Activated T-cell treated with anti-CD3 and anti-CD28 coated beads, Interleukin-2, amount 50 U/mL, for 4 hours (primary cell): Measurements from ENCODE around the gene SLC10A2. TPM values are rescaled to one million over a fixed set of nuclear protein-coding genes. Genes with fewer than 3 reads are reported as not detected.
"Not testable (repeated sequence)": the region's sequence is repeated elsewhere in the genome, so short reads cannot be mapped to it uniquely, and the experiment has no call there.

Experiments
- ATAC-seq, 2 donors: fragments of 200-7000 bp; cut with Tn5 transposase; one replicate each; pipeline ENCODE4 v1.10.0; 2021
- DNase-seq: peaks from one replicate; pipeline ENCODE4 v3.0.0-alpha.2; 2020
- H3K27me3 Mint-ChIP-seq: one replicate; pipeline ENCODE4 v1.8.0; 2021; ENCODE audit warnings: low read depth, mixed read lengths
- H3K36me3 Mint-ChIP-seq: one replicate; pipeline ENCODE4 v1.8.0; 2022; ENCODE audit warnings: mixed read lengths; ENCODE audit not compliant: insufficient read depth
- H3K4me1 Mint-ChIP-seq: one replicate; pipeline ENCODE4 v1.8.0; 2021; ENCODE audit warnings: low read depth, mixed read lengths
- H3K4me3 Mint-ChIP-seq: one replicate; pipeline ENCODE4 v1.8.0; 2021; ENCODE audit warnings: mild to moderate bottlenecking, moderate library complexity, mixed read lengths
- H3K9me3 Mint-ChIP-seq: one replicate; pipeline ENCODE4 v1.8.0; 2021; ENCODE audit warnings: mixed read lengths
- total RNA-seq, 3 donors: library from RNA; stranded (reverse); gene quantifications; one replicate each; pipeline ENCODE4 v1.2.1, GENCODE V29; 2021

The SLC10A2 gene
- total RNA-seq, result not detected

GRCh38 chr13:103066079-103066780 is at the start of gene SLC10A2:
SLC10A2 (minus strand) TSS chr13:103066417; CDS start chr13:103066249, 168 bp downstream.
- ATAC-seq (no peak), DNase-seq (no peak)
- H3K27me3 Mint-ChIP-seq, result no peaks in the 10 kb centered on the region
- no peaks in the 10 kb centered on the region for H3K4me1 Mint-ChIP-seq
- no peak within 1 kb of the TSS for H3K4me3 Mint-ChIP-seq
- no peaks in the 10 kb centered on the region for H3K9me3 Mint-ChIP-seq
- no peaks in the 10 kb centered on the region for H3K36me3 Mint-ChIP-seq

- H3K36me3 Mint-ChIP-seq, result no peaks in the 10 kb centered on the region
- peaks cover 2% of the 10 kb centered on the region for H3K9me3 Mint-ChIP-seq
- H3K4me1 Mint-ChIP-seq, result no peaks in the 10 kb centered on the region
- H3K27me3 Mint-ChIP-seq, result no peaks in the 10 kb centered on the region
- no peak overlapping the region for H3K4me3 Mint-ChIP-seq
- DNase-seq (no peak), ATAC-seq (no peak)
These were observed 41.4 kb upstream of the SLC10A2 start for GRCh38 chr13:103107580-103107979.

- H3K27me3 Mint-ChIP-seq, result no peaks in the 10 kb centered on the region
- no peak overlapping the region for H3K4me3 Mint-ChIP-seq
These were observed 38.1 kb upstream of the SLC10A2 start for GRCh38 chr13:103104340-103104739.

GRCh38 chr13:103103456-103103855 is 37.2 kb upstream of the SLC10A2 start:
- not testable (repeated sequence) for H3K36me3 Mint-ChIP-seq, H3K4me3 Mint-ChIP-seq, ATAC-seq, H3K4me1 Mint-ChIP-seq, H3K27me3 Mint-ChIP-seq, DNase-seq, H3K9me3 Mint-ChIP-seq

More at GRCh38 chr13:103104340-103104739, 38.1 kb upstream of the SLC10A2 start:
- DNase-seq (no peak), ATAC-seq (no peak)
- Mint-ChIP-seq H3K9me3 (no peaks in the 10 kb centered on the region), H3K36me3 (no peaks in the 10 kb centered on the region), H3K4me1 (no peaks in the 10 kb centered on the region)

- Mint-ChIP-seq H3K4me3 (no peak overlapping the region), H3K9me3 (no peaks in the 10 kb centered on the region), H3K36me3 (no peaks in the 10 kb centered on the region), H3K4me1 (no peaks in the 10 kb centered on the region), H3K27me3 (no peaks in the 10 kb centered on the region)
- ATAC-seq (no peak), DNase-seq (no peak)
These were observed 36.3 kb upstream of the SLC10A2 start for GRCh38 chr13:103102482-103102881.

GRCh38 chr13:103101901-103102300 is 35.7 kb upstream of the SLC10A2 start:
- DNase-seq, result no peak
- H3K4me3 Mint-ChIP-seq, result no peak overlapping the region
- H3K9me3 Mint-ChIP-seq, result no peaks in the 10 kb centered on the region
- no peaks in the 10 kb centered on the region for H3K36me3 Mint-ChIP-seq
- no peaks in the 10 kb centered on the region for H3K4me1 Mint-ChIP-seq
- ATAC-seq, result no peak
- no peaks in the 10 kb centered on the region for H3K27me3 Mint-ChIP-seq

GRCh38 chr13:103101500-103101899 is 35.3 kb upstream of the SLC10A2 start:
- no peaks in the 10 kb centered on the region for H3K27me3 Mint-ChIP-seq
- no peak overlapping the region for H3K4me3 Mint-ChIP-seq
- DNase-seq (no peak), ATAC-seq (no peak)
- H3K36me3 Mint-ChIP-seq, result no peaks in the 10 kb centered on the region
- no peaks in the 10 kb centered on the region for H3K9me3 Mint-ChIP-seq
- no peaks in the 10 kb centered on the region for H3K4me1 Mint-ChIP-seq

GRCh38 chr13:103100830-103101229 is 34.6 kb upstream of the SLC10A2 start:
- Mint-ChIP-seq H3K27me3 (no peaks in the 10 kb centered on the region), H3K9me3 (no peaks in the 10 kb centered on the region), H3K36me3 (no peaks in the 10 kb centered on the region), H3K4me1 (no peaks in the 10 kb centered on the region), H3K4me3 (no peak overlapping the region)
- DNase-seq (no peak), ATAC-seq (no peak)

GRCh38 chr13:103099722-103100293 is 33.6 kb upstream of the SLC10A2 start:
- ATAC-seq (no peak), DNase-seq (no peak)
- H3K4me3 Mint-ChIP-seq, result no peak overlapping the region
- H3K9me3 Mint-ChIP-seq, result no peaks in the 10 kb centered on the region
- H3K36me3 Mint-ChIP-seq, result no peaks in the 10 kb centered on the region
- H3K4me1 Mint-ChIP-seq, result no peaks in the 10 kb centered on the region
- no peaks in the 10 kb centered on the region for H3K27me3 Mint-ChIP-seq

GRCh38 chr13:103098535-103098934 is 32.3 kb upstream of the SLC10A2 start:
- H3K36me3 Mint-ChIP-seq, result no peaks in the 10 kb centered on the region
- peaks cover 12% of the 10 kb centered on the region for H3K9me3 Mint-ChIP-seq
- H3K4me1 Mint-ChIP-seq, result no peaks in the 10 kb centered on the region
- ATAC-seq, result no peak
- no peak overlapping the region for H3K4me3 Mint-ChIP-seq
- DNase-seq, result no peak
- no peaks in the 10 kb centered on the region for H3K27me3 Mint-ChIP-seq

GRCh38 chr13:103097366-103097928 is 31.2 kb upstream of the SLC10A2 start:
- DNase-seq, result no peak
- Mint-ChIP-seq H3K9me3 (peaks cover 16% of the 10 kb centered on the region), H3K36me3 (no peaks in the 10 kb centered on the region), H3K4me1 (no peaks in the 10 kb centered on the region), H3K27me3 (no peaks in the 10 kb centered on the region), H3K4me3 (no peak overlapping the region)
- no peak for ATAC-seq

GRCh38 chr13:103093649-103094048 is 27.4 kb upstream of the SLC10A2 start:
- H3K4me1 Mint-ChIP-seq, DNase-seq, H3K27me3 Mint-ChIP-seq, H3K36me3 Mint-ChIP-seq, ATAC-seq, H3K4me3 Mint-ChIP-seq: not testable (repeated sequence)
- H3K9me3 Mint-ChIP-seq, result peaks cover 16% of the 10 kb centered on the region

- no peak for ATAC-seq
- H3K4me1 Mint-ChIP-seq, result no peaks in the 10 kb centered on the region
These were observed 21.1 kb upstream of the SLC10A2 start for GRCh38 chr13:103087275-103087674.

GRCh38 chr13:103081435-103081834 is 15.2 kb upstream of the SLC10A2 start:
- Mint-ChIP-seq H3K9me3 (no peaks in the 10 kb centered on the region), H3K27me3 (peaks cover 3% of the 10 kb centered on the region), H3K4me1 (no peaks in the 10 kb centered on the region), H3K4me3 (no peak overlapping the region), H3K36me3 (no peaks in the 10 kb centered on the region)
- DNase-seq (no peak), ATAC-seq (no peak)

More at GRCh38 chr13:103087275-103087674, 21.1 kb upstream of the SLC10A2 start:
- no peak for DNase-seq
- Mint-ChIP-seq H3K36me3 (no peaks in the 10 kb centered on the region), H3K27me3 (no peaks in the 10 kb centered on the region), H3K4me3 (no peak overlapping the region), H3K9me3 (no peaks in the 10 kb centered on the region)

GRCh38 chr13:103078158-103078557 is 11.9 kb upstream of the SLC10A2 start:
- no peaks in the 10 kb centered on the region for H3K36me3 Mint-ChIP-seq
- H3K4me1 Mint-ChIP-seq, result no peaks in the 10 kb centered on the region
- peaks cover 3% of the 10 kb centered on the region for H3K27me3 Mint-ChIP-seq
- no peak overlapping the region for H3K4me3 Mint-ChIP-seq
- DNase-seq (no peak), ATAC-seq (no peak)
- H3K9me3 Mint-ChIP-seq, result peaks cover 3% of the 10 kb centered on the region
